GM21423 (cell line): ENCODE data around the gene DNAJB14.

Experiments used
- ATAC-seq: cut with Tn5 transposase; IDR thresholded peaks from one replicate; pipeline ENCODE4 v1.9.1; 2021; ENCODE audit warnings: mild to moderate bottlenecking, moderate library complexity; ENCODE audit not compliant: unreplicated experiment

The DNAJB14 gene

GRCh38 chr4:99945718-99946355 is 581 bp downstream of the DNAJB14 start:
- peak; percentile 3 for ATAC-seq

GRCh38 chr4:99943904-99944437 is 2.4 kb downstream of the DNAJB14 start:
- ATAC-seq: no peak

- ATAC-seq: no peak
Observed at GRCh38 chr4:99938243-99938753, 8.1 kb downstream of the DNAJB14 start.

GRCh38 chr4:99934891-99935290 is 11.5 kb downstream of the DNAJB14 start:
- no peak for ATAC-seq

GRCh38 chr4:99927566-99927965 is 18.9 kb downstream of the DNAJB14 start:
- ATAC-seq: no peak

GRCh38 chr4:99921174-99921573 is 25.2 kb downstream of the DNAJB14 start:
- ATAC-seq: no peak

- no peak for ATAC-seq
Observed at GRCh38 chr4:99918656-99919055, 27.8 kb downstream of the DNAJB14 start.

GRCh38 chr4:99917575-99917974 is 28.8 kb downstream of the DNAJB14 start:
- ATAC-seq: no peak

- ATAC-seq: no peak
Observed at GRCh38 chr4:99915449-99915848, 31.0 kb downstream of the DNAJB14 start.

- ATAC-seq: no peak
Observed at GRCh38 chr4:99894998-99895397, 51.4 kb downstream of the DNAJB14 start.

GRCh38 chr4:99894161-99894997 is 52.0 kb downstream of the DNAJB14 start, which contains the start of gene LAMTOR3:
Gene LAMTOR3, minus strand, starts transcription at chr4:99894427. Its CDS starts 464 bp downstream, at chr4:99893963.
- ATAC-seq: peak; percentile 100

- ATAC-seq: no peak
Observed at GRCh38 chr4:99893839-99894160, 52.6 kb downstream of the DNAJB14 start.

- no peak for ATAC-seq
Observed at GRCh38 chr4:99893029-99893428, 53.4 kb downstream of the DNAJB14 start.

- ATAC-seq: no peak
Observed at GRCh38 chr4:99891351-99891750, 55.1 kb downstream of the DNAJB14 start.

GRCh38 chr4:99887837-99888236 is 58.6 kb downstream of the DNAJB14 start:
- no peak for ATAC-seq

GRCh38 chr4:99886146-99886545 is 60.3 kb downstream of the DNAJB14 start:
- no peak for ATAC-seq

- ATAC-seq: no peak
Observed at GRCh38 chr4:99885687-99886086, 60.7 kb downstream of the DNAJB14 start.

GRCh38 chr4:99885063-99885664 is 61.3 kb downstream of the DNAJB14 start:
- ATAC-seq: peak; percentile 59

- ATAC-seq: no peak
Observed at GRCh38 chr4:99879458-99879857, 67.0 kb downstream of the DNAJB14 start.

- ATAC-seq: no peak
Observed at GRCh38 chr4:99878604-99879003, 67.8 kb downstream of the DNAJB14 start.

GRCh38 chr4:99876946-99877345 is 69.5 kb downstream of the DNAJB14 start:
- no peak for ATAC-seq
